ENCODE results near the gene IL22.

DNA sequence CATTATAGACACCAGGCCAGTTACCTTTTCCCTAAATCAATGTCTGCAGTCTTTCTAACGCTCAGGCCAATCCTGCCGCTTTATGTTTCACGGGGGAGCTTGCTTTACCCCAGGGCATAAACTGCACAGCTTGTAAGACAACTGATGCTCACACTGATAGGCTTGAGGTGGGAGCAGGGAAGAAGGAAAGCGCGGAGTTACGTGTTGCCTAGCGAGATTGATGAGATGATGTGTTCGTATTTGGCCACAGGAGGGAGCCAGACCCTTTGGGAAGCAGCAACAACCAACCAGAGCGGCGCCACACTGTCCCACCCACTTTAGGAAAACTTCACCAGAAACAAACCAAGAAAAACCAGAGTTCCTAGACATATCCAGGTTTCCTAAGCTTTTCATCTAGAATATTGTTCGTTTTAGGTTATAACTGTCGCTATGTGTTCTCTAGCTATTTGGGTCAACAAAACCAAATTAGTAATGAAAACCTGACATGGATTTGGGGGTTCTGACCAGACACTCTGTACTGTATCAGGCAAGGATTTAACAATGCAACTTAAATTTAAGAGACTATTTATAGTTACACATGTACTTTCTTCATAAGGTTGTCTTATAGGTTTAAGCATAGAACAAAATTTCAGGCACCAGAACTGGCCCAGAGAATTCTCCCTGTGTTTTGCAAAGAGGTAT is 30.2 kb downstream of the IL22 start:
- no peak for TF ChIP-seq EZH2phosphoT487 (IDR thresholded peaks at IDR 0.05; ENCODE audit: borderline replicate concordance, low read depth, low read length)
- TF ChIP-seq CTCF (conservative IDR thresholded peaks at IDR 0.05; ENCODE audit: low read length): peak; percentile 96
